ENCODE measurements around the gene SPP2.

SPP2 gene

GRCh38 chr2:234092344-234092743 lies 41.8 kb downstream of the SPP2 start:
- DNase-seq (ENCODE audit: low read depth in 2 of 2): no peak

DNA sequence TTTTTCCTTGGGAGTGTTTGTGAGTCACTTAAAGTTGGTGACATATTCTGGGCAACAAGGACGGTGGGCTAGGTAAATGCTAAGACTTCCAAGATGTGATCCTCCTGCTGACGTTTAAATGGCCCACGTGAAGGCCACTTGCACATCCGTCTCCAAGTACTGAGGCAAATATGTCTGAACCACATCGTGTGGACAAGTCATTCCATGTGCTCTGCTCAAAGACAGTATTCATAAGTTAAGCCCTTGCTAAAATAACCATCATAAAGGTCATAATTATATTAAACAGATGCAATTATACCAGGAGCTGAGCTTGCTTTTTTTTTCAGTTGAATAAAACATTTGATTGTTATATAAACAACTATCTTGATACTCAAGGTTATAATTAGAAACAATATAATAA lies 44.8 kb downstream of the SPP2 start:
- DNase-seq (ENCODE audit: low read depth in 2 of 2): no peak

DNA sequence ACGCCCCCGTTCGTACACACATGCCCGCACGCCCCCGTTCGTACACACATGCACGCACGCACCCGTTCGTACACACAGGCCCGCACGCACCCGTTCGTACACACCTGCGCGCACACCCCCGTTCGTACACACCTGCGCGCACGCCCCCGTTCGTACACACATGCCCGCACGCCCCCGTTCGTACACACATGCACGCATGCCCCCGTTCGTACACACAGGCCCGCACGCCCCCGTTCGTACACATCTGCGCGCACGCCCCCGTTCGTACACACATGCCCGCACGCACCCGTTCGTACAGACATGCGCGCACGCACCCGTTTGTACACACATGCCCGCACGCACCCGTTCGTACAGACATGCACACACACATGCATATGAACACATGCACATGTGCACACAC lies 45.7 kb downstream of the SPP2 start:
- no peak for DNase-seq (ENCODE audit: low read depth in 2 of 2)

- DNase-seq (ENCODE audit: low read depth in 2 of 2): no peak
Observed at GRCh38 chr2:234098681-234099080, 48.2 kb downstream of the SPP2 start.

DNA sequence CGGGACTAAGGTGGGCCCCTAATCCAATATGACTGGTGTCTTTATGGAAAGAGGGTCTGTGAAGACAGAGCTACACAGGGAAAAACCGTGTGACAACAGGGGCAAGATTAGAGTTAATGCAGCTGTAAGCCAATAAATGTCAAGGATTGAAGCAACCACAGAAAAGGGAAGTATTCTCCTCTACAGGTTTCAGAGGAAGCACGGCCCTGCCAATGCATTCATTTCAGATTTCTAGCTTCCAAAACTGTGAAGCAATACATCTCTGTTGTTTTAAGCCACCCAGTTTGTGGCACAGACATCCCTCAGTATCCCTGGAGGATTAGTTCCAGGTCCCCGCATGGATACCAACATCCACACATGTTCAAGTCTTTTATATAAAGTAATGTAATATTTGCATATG lies 48.8 kb downstream of the SPP2 start:
- no peak for DNase-seq (ENCODE audit: low read depth in 2 of 2)

GRCh38 chr2:234100686-234101085 lies 50.2 kb downstream of the SPP2 start:
- DNase-seq (ENCODE audit: low read depth in 2 of 2): no peak

DNA sequence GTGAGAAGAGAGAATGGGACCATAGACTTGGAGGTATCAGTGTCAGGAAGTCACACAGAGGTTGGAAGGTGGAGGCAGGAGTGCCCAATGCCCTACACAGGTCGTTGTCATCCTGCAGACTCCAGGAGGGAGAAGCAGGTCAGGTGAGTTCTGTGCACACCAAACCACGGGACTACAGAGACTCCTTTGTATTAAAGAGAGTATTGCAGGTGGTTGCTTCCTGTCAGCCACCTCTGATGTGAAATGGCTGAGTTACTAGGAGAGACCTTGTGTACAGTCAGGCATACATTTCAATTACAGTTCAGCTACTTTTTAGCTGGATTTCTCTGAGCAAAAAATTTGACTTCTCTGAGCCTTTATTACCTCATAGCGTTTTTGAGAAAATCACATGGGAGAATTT lies 51.6 kb downstream of the SPP2 start:
- DNase-seq (ENCODE audit: low read depth in 2 of 2): no peak

DNA sequence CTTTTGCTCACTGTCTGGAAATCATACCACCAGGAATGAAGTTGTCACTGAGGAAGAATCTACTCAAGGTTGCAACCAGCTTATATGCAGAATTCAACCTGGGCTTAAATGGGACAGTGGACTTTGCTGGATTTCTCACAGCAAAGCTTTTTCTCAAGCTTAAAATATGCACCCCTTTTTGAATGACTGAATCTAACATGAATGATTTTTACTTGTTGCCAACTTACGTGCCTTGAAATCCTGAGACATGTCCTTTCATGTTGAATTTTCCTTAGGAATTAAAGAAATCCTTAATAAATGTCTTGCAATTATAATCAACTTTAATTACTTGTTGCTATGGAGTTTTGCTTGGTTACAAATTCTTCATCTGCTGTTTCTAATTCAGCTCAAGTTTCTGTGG lies 57.4 kb downstream of the SPP2 start:
- DNase-seq (ENCODE audit: low read depth in 2 of 2): no peak

DNA sequence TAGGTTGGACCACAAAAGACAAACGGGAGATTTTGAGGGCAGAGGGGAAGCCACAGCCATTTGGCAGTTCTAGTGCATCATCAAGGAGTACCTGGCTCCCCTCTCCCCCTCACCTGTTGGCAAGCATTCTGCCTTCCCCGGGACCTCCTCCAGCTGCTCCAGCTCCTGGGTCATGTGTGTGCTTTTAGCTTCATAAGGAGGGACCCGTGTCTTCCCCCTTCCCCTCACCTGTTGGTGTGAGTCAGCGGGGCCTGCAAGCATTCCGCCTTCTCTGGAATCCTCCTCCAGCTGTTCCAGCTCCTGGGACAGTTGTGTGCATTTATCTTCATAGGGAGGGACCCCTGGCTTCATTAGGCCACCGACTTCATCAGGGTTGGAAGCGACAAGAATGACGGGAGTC lies 58.8 kb downstream of the SPP2 start:
- no peak for DNase-seq (ENCODE audit: low read depth in 2 of 2)

- no peak for DNase-seq (ENCODE audit: low read depth in 2 of 2)
Observed at GRCh38 chr2:234110219-234110618, 59.7 kb downstream of the SPP2 start.

DNA sequence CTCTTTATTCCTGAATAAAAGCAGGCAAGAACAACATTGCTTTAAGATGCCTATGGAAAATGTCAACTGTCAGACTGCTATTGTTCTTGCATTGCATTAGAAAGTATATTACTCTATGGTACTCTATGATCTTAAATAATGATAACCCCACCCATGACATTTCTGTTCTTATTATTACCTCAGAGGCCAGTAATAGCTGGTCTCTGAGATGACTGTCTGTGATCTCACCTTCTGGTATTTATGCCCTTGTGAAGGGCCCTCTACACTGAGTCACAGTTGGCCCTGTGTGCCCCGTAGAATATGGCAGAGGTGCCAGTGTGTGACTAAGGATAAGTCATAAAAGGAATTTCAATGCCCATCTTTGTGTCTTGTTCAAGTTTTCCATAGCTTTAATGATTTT lies 61.0 kb downstream of the SPP2 start:
- DNase-seq (ENCODE audit: low read depth in 2 of 2): no peak

DNA sequence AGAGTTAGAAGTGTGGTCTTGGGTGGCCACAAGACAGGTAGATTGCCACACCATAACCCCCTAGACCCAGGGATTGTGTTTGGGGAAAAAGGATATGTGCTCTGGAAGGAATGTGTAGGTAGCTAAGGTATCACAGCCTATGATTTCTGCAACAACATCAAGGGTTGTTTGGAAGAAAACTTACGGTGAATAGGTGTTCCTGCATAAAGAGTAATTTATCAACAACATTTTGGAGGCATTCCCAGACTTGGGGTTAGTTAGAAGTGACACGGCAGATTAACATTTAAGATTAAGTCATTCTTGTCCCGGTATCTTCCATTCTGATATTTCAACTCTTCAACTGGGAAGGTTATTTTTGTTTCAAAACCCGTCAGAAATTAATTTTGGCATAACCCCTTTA lies 65.5 kb downstream of the SPP2 start:
- no peak for DNase-seq (ENCODE audit: low read depth in 2 of 2)

DNA sequence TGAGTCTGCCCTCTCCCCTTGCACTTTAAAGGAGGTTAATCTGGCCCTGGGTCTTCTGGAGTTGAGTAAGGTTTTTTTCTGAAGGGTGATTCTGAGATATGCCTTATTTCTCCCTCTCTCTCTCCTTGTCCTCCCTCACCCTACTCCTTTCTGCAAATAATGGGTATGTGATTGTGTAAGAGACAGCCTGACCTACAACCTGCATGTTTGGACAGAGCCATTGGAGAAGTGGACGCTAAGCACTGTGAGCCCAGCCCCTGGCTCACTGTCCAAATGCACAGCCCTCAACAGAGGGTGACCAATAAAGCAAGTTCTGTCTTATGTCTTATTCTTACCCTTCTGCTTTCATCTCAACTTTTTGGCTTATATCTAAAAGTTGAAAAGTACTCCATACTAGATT lies 71.5 kb downstream of the SPP2 start:
- DNase-seq (ENCODE audit: low read depth in 2 of 2): no peak

DNA sequence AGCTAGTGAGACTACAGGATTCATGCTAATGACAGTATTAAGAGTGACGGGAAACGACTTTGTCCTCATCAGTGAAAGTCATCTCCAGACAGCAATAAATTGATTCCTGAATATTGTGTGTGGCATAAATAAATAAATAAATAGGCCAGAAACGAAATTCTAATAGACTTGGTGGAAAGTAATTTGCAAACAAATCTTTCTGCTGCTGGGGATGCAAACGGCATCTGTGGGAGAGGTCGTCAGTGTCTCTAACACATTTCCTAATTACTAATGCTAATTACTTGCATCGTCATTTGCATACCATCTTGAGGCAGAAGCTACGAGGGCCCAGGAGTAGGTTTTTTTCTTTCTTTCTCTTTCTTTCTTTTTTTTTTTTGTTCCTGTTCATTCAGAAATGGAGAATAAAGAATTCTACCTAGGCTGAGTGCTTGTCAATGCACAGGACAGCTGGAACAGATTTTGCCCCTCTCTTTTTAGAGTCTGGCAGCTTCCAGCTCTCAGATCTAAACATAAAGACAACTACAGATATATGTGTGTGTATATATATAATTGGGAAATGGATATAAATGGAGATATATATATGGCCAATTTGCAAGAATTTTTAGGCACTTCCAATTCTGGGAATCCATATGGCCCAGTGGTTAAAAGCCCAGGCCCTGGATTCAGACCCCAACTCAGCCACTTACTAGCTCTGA lies 75.1 kb downstream of the SPP2 start:
- no peak for DNase-seq (ENCODE audit: low read depth in 2 of 2)

- DNase-seq (ENCODE audit: low read depth in 2 of 2): no peak
Observed at GRCh38 chr2:234126146-234126470, 75.6 kb downstream of the SPP2 start.
